HL-60/S4 (cell line): ENCODE data around the gene PCDHB7.
"Not testable (repeated sequence)": the region's sequence is repeated elsewhere in the genome, so short reads cannot be mapped to it uniquely, and the experiment has no call there.

Source experiments
- in situ Hi-C: fragments of 300-500 bp; cut with MboI; formaldehyde crosslinking; loops from 2 replicates; pipeline ENCODE4 v1.14.3; 2022; ENCODE audit warnings: low sequenced_read_pairs

The PCDHB7 gene

DNA sequence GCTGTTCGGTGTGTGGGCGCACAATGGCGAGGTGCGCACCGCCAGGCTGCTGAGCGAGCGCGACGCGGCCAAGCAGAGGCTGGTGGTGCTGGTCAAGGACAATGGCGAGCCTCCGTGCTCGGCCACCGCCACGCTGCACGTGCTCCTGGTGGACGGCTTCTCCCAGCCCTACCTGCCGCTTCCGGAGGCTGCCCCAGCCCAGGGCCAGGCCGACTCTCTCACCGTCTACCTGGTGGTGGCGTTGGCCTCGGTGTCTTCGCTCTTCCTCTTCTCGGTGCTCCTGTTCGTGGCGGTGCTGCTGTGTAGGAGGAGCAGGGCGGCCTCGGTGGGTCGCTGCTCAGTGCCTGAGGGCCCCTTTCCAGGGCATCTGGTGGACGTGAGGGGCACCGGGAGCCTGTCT, 7.4 kb downstream of the PCDHB7 start:
- in situ Hi-C loops: loop anchor here (25.0 kb wide), 1 partner anchor 382 kb away; no protein-coding TSS in a partner anchor

DNA sequence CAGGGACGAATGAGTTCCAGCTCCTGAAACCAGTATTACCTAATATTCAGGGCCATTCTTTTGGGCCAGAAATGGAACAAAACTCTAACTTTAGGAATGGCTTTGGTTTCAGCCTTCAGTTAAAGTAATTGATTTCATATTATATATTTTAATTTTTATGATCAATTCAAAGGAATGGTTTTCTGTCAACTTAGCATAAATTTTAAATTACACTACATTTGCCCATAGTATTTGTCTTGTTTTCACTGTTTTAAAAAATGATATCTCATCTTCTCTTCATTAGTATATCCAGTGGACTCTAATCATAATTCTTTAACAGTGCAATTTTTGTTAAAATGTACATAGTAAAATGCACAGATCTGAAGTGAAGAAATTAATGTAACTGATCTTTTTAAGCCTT, 7.9 kb downstream of the PCDHB7 start:
- in situ Hi-C loops: loop anchor here (25.0 kb wide), 1 partner anchor 382 kb away; no protein-coding TSS in a partner anchor

DNA sequence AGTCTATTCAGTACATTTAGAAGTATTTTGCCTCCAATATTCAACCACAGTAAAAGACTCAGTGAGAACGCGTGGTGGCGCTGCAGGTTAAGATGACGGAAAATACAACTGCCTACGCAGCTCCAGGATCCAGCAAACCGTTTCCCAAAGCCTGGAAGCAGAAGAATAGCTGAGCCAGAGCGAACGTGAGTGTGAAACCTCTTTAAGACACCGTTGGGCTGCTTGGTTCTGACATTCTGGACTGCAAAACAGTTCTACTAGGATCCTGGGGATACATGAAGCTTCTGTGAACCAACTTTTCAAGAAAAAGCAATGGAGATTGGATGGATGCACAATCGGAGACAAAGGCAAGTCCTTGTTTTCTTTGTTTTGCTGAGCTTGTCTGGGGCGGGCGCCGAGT, 9.8 kb downstream of the PCDHB7 start, which contains the start of gene PCDHB16:
Gene PCDHB16, plus strand, starts transcription at position 140 of the 400 bp plus-strand sequence. Its CDS starts 173 bp downstream, at position 313.
- in situ Hi-C loops: loop anchor here (25.0 kb wide), 1 partner anchor 380 kb away; no protein-coding TSS in a partner anchor

DNA sequence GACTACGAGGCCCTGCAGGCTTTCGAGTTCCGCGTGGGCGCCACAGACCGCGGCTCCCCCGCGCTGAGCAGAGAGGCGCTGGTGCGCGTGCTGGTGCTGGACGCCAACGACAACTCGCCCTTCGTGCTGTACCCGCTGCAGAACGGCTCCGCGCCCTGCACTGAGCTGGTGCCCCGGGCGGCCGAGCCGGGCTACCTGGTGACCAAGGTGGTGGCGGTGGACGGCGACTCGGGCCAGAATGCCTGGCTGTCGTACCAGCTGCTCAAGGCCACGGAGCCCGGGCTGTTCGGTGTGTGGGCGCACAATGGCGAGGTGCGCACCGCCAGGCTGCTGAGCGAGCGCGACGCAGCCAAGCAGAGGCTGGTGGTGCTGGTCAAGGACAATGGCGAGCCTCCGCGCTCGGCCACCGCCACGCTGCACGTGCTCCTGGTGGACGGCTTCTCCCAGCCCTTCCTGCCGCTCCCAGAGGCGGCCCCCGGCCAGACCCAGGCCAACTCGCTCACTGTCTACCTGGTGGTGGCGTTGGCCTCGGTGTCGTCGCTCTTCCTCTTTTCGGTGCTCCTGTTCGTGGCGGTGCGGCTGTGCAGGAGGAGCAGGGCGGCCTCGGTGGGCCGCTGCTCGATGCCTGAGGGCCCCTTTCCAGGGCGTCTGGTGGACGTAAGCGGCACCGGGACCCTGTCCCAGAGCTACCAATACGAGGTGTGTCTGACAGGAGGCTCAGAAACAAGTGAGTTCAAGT, 11.8 kb downstream of the PCDHB7 start:
- in situ Hi-C loops: loop anchor here (25.0 kb wide), 1 partner anchor 378 kb away; no protein-coding TSS in a partner anchor

DNA sequence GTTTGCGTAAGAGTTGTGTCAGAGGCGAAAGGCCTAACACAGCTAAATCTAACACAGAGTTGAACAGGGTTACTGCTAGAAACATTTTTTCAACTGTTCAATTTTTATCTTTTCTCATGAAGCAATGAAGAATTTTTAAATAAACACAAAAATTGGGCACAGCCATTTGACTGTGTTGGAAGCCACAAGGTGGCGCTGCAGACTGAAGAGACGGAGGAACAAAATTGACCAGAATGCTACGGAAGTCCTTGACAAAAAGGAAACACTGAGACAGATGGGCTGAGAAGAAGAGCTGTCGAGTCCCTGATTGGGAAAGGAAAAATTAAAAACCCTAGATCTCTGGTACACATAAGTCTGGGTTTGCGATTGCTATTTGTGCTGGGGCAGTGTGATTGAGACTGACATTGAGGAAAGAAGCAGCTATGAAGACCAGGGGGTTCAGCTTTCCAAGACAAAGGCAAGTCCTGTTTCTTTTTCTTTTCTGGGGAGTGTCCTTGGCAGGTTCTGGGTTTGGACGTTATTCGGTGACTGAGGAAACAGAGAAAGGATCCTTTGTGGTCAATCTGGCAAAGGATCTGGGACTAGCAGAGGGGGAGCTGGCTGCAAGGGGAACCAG, 14.6 kb downstream of the PCDHB7 start, which contains the start of gene PCDHB9:
Gene PCDHB9, plus strand, starts transcription at position 265 of the 616 bp plus-strand sequence. Its CDS starts 158 bp downstream, at position 423.
- in situ Hi-C loops: loop anchor here (25.0 kb wide), 1 partner anchor 375 kb away; no protein-coding TSS in a partner anchor

DNA sequence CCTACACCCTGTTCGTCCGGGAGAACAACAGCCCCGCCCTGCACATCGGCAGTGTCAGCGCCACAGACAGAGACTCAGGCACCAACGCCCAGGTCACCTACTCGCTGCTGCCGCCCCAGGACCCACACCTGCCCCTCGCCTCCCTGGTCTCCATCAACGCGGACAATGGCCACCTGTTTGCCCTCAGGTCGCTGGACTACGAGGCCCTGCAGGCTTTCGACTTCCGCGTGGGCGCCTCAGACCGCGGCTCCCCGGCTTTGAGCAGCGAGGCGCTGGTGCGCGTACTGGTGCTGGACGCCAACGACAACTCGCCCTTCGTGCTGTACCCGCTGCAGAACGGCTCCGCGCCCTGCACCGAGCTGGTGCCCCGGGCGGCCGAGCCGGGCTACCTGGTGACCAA, 16.2 kb downstream of the PCDHB7 start:
- in situ Hi-C loops: loop anchor here (25.0 kb wide), 1 partner anchor 374 kb away; no protein-coding TSS in a partner anchor

DNA sequence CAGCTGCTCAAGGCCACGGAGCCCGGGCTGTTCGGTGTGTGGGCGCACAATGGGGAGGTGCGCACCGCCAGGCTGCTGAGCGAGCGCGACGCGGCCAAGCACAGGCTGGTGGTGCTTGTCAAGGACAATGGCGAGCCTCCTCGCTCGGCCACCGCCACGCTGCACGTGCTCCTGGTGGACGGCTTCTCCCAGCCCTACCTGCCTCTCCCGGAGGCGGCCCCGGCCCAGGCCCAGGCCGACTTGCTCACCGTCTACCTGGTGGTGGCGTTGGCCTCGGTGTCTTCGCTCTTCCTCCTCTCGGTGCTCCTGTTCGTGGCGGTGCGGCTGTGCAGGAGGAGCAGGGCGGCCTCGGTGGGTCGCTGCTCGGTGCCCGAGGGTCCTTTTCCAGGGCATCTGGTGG, 16.7 kb downstream of the PCDHB7 start:
- in situ Hi-C loops: loop anchor here (25.0 kb wide), 1 partner anchor 373 kb away; no protein-coding TSS in a partner anchor

DNA sequence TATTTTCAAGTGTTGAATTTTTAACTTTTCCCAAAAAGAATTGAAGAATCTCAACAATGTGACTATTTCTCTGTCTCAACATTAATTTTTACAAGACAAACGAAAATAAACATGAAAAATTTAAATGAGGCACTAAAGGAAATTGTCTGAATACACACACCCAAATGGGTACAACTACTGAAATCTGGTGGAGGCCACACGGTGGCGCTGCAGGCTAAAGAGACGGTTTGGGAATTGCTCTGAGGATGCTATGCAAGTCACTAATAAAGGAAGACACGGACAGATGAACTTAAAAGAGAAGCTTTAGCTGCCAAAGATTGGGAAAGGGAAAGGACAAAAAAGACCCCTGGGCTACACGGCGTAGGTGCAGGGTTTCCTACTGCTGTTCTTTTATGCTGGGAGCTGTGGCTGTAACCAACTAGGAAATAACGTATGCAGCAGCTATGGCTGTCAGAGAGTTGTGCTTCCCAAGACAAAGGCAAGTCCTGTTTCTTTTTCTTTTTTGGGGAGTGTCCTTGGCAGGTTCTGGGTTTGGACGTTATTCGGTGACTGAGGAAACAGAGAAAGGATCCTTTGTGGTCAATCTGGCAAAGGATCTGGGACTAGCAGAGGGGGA, 19.8 kb downstream of the PCDHB7 start, which contains the start of gene PCDHB10:
Gene PCDHB10, plus strand, starts transcription at position 244 of the 616 bp plus-strand sequence. Its CDS starts 200 bp downstream, at position 444.
- in situ Hi-C loops: loop anchor here (25.0 kb wide), 1 partner anchor 370 kb away; no protein-coding TSS in a partner anchor

DNA sequence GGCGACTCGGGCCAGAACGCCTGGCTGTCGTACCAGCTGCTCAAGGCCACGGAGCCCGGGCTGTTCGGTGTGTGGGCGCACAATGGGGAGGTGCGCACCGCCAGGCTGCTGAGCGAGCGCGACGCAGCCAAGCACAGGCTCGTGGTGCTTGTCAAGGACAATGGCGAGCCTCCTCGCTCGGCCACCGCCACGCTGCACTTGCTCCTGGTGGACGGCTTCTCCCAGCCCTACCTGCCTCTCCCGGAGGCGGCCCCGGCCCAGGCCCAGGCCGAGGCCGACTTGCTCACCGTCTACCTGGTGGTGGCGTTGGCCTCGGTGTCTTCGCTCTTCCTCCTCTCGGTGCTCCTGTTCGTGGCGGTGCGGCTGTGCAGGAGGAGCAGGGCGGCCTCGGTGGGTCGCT, 21.9 kb downstream of the PCDHB7 start:
- in situ Hi-C loops: loop anchor here (25.0 kb wide), 1 partner anchor 368 kb away; no protein-coding TSS in a partner anchor

DNA sequence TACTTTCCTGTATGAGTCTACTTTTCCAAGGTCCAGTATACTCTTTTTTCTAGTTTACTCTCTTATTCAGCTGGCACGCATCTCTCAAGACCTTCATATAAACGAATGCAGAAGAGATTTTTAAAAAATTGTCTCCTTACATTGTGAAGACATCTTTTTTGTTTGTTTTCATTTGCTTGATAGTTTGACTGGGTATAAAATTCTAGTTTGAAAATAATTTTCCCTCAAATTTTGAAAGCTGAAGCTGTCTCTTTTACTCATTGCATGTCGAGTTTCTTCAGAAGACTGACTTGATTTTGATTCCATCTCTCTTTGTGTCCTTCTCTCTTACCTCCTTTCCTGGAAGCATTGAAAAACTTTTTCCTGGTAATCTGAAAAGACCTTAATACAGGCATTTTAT, 23.9 kb downstream of the PCDHB7 start:
- in situ Hi-C loops: loop anchor here (25.0 kb wide), 1 partner anchor 366 kb away; no protein-coding TSS in a partner anchor

DNA sequence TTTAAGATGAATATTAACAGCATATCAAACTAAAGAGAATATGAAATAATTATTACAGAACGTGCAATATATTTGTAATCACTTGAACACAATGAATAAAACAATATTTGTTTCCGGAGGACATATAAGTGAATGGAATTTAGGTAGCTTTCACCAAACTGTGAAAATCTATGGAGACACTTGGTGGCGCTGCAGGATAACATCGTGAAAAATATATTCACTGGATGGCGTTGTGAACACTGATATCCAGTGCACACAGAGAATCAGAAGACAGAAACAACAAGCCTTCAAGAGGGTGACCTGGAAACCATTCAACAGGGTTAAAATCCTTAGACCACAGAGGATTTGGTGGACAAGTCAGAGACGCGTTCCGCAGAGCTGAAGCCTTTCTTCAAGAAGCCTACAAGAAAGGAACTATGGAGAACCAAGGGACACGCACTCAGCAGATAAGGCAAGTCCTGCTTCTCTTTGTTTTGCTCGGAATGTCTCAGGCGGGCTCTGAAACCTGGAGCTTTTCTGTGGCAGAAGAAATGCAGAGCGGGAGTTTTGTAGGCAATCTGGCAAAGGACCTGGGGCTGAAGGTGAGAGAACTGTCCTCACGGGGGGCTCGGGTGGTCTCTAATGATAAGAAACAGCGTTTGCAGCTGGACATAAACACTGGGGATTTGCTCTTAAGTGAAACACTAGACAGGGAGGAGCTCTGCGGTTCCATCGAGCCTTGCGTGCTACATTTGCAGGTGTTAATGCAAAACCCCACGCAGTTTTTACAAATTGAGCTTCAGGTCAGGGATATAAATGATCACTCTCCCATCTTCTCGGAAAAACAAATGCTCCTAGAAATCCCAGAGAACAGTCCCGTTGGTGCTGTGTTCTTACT, 27.2 kb downstream of the PCDHB7 start, which contains the start of gene PCDHB11:
Gene PCDHB11, plus strand, starts transcription at position 269 of the 877 bp plus-strand sequence. Its CDS starts 148 bp downstream, at position 417.
- in situ Hi-C loops: loop anchor here (25.0 kb wide), 1 partner anchor 363 kb away; no protein-coding TSS in a partner anchor

DNA sequence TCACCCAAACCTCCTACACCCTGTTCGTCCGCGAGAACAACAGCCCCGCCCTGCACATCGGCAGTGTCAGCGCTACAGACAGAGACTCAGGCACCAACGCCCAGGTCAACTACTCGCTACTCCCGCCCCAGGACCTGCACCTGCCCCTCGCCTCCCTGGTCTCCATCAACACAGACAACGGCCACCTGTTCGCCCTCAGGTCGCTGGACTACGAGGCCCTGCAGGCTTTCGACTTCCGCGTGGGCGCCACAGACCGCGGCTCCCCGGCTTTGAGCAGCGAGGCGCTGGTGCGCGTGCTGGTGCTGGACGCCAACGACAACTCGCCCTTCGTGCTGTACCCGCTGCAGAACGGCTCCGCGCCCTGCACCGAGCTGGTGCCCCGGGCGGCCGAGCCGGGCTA, 28.7 kb downstream of the PCDHB7 start:
- in situ Hi-C loops: not testable (repeated sequence)

DNA sequence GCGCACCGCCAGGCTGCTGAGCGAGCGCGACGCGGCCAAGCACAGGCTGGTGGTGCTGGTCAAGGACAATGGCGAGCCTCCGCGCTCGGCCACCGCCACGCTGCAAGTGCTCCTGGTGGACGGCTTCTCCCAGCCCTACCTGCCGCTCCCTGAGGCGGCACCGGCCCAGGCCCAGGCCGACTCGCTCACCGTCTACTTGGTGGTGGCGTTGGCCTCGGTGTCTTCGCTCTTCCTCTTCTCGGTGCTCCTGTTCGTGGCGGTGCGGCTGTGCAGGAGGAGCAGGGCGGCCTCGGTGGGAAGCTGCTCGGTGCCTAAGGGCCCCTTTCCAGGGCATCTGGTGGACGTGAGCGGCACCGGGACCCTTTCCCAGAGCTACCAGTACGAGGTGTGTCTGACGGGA, 29.2 kb downstream of the PCDHB7 start:
- in situ Hi-C loops: not testable (repeated sequence)

DNA sequence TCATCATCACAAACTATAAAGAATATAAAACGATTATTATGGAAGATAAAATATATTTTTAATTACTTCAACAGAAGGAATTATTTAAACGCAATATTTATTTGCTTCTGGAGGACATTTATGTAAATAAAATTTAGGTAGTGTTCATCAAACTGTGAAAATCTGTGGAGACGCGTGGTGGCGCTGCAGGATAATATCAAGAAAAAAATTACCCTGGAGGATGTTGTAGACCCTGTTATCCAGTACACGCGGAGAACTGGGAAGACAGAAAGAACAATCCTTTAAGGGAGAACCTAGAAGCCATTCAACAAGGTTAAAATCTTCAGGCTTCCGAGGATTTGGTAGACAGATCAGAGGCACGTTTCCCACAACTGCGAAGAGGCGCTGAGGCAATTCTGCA, 36.0 kb downstream of the PCDHB7 start, which contains the start of gene PCDHB12:
Gene PCDHB12, plus strand, starts transcription at position 242 of the 400 bp plus-strand sequence. CDS start 189 bp downstream, outside the sequence.
- in situ Hi-C loops: no loop called here

DNA sequence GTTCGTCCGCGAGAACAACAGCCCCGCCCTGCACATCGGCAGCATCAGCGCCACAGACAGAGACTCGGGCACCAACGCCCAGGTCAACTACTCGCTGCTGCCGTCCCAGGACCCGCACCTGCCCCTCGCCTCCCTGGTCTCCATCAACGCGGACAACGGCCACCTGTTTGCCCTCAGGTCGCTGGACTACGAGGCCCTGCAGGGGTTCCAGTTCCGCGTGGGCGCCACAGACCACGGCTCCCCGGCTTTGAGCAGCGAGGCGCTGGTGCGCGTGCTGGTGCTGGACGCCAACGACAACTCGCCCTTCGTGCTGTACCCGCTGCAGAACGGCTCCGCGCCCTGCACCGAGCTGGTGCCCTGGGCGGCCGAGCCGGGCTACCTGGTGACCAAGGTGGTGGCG, 37.8 kb downstream of the PCDHB7 start:
- in situ Hi-C loops: not testable (repeated sequence)

DNA sequence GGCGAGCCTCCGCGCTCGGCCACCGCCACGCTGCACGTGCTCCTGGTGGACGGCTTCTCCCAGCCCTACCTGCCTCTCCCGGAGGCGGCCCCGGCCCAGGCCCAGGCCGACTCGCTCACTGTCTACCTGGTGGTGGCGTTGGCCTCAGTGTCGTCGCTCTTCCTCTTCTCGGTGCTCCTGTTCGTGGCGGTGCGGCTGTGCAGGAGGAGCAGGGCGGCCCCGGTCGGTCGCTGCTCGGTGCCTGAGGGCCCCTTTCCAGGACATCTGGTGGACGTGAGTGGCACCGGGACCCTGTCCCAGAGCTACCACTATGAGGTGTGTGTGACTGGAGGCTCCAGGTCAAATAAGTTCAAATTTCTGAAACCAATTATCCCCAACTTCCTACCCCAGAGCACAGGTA, 38.4 kb downstream of the PCDHB7 start:
- in situ Hi-C loops: not testable (repeated sequence)

DNA sequence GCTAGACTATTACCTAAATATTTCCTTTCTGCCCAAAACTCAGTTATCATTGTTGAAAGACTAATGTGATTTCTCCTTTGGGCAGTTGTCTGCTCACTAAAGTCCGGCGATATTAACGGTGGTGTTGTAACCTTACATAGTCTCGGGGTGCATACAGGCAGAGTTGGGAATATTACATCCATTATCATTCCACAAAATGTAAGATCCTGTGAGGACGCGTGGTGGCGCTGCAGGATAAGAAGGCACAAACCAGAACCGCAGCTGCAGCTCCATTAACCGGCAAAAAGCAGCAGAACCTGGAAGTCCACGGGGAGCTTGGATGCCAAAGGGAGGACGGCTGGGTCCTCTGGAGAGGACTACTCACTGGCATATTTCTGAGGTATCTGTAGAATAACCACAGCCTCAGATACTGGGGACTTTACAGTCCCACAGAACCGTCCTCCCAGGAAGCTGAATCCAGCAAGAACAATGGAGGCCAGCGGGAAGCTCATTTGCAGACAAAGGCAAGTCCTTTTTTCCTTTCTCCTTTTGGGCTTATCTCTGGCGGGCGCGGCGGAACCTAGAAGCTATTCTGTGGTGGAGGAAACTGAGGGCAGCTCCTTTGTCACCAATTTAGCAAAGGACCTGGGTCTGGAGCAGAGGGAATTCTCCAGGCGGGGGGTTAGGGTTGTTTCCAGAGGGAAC, 41.4 kb downstream of the PCDHB7 start, which contains the start of gene PCDHB13:
Gene PCDHB13, plus strand, starts transcription at position 264 of the 684 bp plus-strand sequence. Its CDS starts 205 bp downstream, at position 469.
- in situ Hi-C loops: not testable (repeated sequence)

DNA sequence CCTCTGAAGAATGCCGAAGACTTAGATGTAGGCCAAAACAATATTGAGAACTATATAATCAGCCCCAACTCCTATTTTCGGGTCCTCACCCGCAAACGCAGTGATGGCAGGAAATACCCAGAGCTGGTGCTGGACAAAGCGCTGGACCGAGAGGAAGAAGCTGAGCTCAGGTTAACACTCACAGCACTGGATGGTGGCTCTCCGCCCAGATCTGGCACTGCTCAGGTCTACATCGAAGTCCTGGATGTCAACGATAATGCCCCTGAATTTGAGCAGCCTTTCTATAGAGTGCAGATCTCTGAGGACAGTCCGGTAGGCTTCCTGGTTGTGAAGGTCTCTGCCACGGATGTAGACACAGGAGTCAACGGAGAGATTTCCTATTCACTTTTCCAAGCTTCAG, 42.1 kb downstream of the PCDHB7 start:
- in situ Hi-C loops: not testable (repeated sequence)

DNA sequence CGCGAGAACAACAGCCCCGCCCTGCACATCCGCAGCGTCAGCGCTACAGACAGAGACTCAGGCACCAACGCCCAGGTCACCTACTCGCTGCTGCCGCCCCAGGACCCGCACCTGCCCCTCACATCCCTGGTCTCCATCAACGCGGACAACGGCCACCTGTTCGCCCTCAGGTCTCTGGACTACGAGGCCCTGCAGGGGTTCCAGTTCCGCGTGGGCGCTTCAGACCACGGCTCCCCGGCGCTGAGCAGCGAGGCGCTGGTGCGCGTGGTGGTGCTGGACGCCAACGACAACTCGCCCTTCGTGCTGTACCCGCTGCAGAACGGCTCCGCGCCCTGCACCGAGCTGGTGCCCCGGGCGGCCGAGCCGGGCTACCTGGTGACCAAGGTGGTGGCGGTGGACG, 43.1 kb downstream of the PCDHB7 start:
- in situ Hi-C loops: not testable (repeated sequence)
